DMS 273 (cell line): ENCODE data around the gene DPF3.

Experiments used
- DNase-seq: peaks from one replicate; lab custom pipeline; 2025; ENCODE audit not compliant: unreplicated experiment; lab: John Stamatoyannopoulos, UW

DPF3 gene

GRCh38 chr14:72607386-72608130 is 286.3 kb downstream of the DPF3 start:
- DNase-seq = peak; percentile 19

GRCh38 chr14:72606879-72607278 is 287.0 kb downstream of the DPF3 start:
- DNase-seq = no peak

DNA sequence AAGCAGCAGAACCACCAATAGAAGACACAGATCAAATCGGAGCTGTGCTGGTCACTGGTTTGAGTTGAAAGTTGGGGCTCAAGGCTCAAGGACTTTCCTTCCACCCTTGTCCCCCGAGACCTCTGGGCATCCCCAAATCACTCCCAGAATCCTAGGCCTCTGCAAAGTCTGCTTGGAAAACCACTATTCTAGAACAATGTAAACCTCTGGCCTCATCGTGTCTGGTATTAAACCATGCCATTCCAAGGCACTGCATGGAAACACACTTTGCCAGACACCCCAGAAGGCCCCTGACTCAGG is 288.0 kb downstream of the DPF3 start:
- DNase-seq = no peak

GRCh38 chr14:72605096-72605920 is 288.6 kb downstream of the DPF3 start:
- DNase-seq = peak; percentile 41

- no peak for DNase-seq
These were observed 289.8 kb downstream of the DPF3 start for GRCh38 chr14:72604133-72604532.

DNA sequence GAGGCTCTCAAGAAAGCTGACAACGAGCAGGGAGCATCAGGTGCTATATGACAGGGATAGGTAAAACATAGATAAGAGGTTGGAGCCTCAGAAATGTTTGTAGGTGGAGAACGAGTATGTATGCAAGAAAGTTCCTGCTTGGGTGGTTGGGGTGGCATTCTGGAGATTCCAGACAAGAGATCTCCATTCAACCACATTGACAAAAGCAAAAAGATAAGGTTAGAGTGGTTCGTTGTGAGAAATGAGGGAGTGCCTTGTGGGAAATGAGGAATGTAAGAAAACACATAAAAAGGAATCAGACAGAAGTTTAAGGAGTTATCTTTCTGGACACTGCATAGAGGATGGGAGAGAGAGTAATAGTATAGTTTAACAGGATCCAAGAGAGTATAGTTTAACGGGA is 290.3 kb downstream of the DPF3 start:
- no peak for DNase-seq

- DNase-seq = no peak
These were observed 293.2 kb downstream of the DPF3 start for GRCh38 chr14:72600551-72601330.

- peak; percentile 14 for DNase-seq
These were observed 294.1 kb downstream of the DPF3 start for GRCh38 chr14:72599579-72600470.

DNA sequence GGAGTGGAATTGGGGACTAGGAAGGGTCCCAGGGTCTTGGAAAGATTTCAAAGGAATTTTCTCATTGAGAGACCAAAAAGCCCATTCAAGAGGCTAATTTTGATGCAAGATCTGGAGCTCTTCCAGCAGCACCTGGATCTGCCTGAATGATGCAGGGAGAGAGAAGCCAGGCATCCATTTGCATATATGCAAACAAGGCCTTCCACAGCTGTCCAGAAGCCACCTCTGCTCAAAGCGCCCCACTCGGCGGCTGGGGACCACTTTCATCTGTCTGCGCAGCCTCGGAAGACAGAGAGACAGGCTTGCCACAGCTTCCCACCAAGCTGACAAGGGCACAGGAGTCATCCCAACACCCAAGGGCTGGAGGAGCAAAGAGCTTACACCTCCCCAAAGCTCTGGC is 295.6 kb downstream of the DPF3 start:
- DNase-seq = no peak

GRCh38 chr14:72597252-72598233 is 296.4 kb downstream of the DPF3 start:
- DNase-seq = no peak

- DNase-seq = no peak
These were observed 298.6 kb downstream of the DPF3 start for GRCh38 chr14:72595152-72595862.

DNA sequence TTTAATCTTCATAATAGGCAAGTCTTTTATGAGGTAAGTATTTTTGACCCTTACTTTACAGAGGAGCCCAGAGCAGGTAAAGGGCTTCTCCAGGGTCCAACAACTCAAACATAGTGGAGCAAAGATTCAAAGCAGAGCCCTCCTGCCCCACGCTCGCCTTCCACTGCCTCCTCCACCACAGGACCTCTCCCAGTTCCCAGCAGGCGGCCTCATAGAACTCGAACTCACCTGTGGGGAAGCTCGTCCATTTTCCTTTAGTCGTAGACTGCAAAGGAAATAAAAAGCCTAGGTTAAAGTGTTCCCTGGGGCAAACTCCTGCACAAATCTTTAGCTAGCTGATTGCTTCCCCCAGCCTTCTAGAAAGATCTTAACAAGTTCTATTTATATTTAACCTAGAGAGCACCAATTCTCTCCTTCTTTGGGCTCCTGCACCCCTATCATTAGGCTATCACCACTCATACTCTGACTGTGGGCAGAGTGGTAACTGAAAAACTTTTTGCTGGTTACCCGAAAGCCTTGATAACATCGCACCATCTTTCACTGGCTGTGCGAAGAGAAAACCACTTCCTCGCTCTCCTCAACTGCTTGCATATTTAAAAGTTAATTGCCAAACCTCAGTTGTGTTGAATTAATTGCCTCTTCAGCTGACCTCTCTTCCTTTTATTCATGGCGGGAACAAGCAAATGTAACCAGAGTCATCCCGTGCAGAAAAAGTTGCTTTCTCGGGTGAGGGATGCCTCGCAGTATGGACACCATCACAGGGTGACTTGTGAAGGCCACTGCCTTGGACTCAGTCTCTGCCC is 299.6 kb downstream of the DPF3 start:
- no peak for DNase-seq

GRCh38 chr14:72591391-72591790 is 302.5 kb downstream of the DPF3 start:
- no peak for DNase-seq

- no peak for DNase-seq
These were observed 303.3 kb downstream of the DPF3 start for GRCh38 chr14:72590577-72590976.

DNA sequence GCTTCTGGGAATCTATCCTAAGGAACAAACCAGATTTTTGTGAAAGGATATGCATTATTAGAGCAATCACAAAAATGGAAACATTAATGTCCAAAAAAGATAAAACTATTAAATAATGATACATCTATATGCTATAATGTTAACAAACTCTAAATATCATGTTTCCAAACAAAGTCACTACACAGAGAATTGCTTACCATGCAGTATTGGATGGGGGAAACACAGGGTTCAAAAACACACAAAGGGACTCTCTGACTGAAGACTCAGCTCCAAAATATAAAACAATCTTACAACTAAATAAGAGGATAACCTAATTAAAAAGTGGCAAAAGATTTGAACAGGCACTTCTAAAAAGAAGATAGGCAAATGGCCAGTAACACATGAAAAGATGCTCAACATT is 304.2 kb downstream of the DPF3 start:
- DNase-seq = no peak

GRCh38 chr14:72588521-72588920 is 305.4 kb downstream of the DPF3 start:
- DNase-seq = no peak

DNA sequence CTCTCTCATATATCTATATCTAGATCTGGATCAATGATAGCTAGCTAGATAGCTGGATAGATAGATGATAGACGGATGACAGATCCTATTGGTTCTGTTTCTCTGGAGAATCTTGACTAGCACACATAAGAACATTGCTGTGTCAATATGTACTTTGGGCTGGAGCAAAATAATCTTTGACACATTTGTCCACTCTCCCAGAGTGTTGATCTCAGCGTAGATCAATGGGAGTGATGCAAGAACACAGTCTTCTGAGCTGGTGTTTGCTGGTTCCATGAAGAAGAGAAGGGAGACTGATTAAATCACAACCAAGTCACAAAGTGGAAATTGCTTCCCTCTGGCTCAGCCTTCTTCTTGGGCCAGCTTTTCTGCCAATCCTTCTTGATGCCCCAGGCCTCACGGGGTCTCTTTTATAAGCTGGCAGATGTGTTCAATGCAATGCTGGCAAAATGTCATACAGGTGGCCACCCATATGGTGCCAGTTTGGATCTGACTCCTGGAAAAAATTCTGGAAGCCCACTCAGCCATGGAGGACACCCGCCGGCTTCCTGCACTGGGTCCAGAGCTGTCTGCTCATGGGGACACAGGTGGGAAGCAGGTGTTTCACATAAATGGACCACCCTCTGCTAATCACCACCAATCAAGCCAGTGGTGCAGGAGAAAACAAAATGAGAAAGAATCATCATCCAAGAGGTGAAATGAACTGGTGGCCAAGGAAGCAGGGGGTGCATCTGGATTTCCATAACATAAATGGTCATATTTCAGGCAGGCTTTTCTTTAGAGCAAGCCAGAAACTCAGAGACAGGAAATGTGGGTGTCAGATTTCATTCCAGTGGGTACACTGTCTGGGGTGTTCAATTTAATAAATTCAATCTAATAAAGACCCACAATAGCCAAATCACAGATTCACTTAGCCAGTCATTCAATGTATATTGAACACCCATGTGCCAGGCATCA is 310.3 kb downstream of the DPF3 start:
- DNase-seq = peak; percentile 83
